ENCODE data around the gene TMEM95.

- no peak for TF ChIP-seq CTCF (optimal IDR thresholded peaks at IDR 0.05 in 1 of 3, IDR thresholded peaks at IDR 0.05 in 1 of 3, conservative IDR thresholded peaks at IDR 0.05 in 1 of 3; ENCODE audit: extremely low read depth in 1 of 3, insufficient read depth in 2 of 3, low read length in 3 of 3)
- no peak for TF ChIP-seq EZH2 (IDR thresholded peaks at IDR 0.05; ENCODE audit: low read length)
Measured at GRCh38 chr17:7315570-7316235, 39.3 kb upstream of the TMEM95 start.

Data from keratinocyte (primary cell).